ENCODE measurements around the gene HMG20B. TPM values are rescaled to one million over a fixed set of nuclear protein-coding genes. Genes with fewer than 3 reads are reported as not detected.
"Not testable (repeated sequence)": the region's sequence is repeated elsewhere in the genome, so short reads cannot be mapped to it uniquely, and the experiment has no call there.

Gene HMG20B
- total RNA-seq, 1 donor from 2014 or later: 55.1 TPM

DNA sequence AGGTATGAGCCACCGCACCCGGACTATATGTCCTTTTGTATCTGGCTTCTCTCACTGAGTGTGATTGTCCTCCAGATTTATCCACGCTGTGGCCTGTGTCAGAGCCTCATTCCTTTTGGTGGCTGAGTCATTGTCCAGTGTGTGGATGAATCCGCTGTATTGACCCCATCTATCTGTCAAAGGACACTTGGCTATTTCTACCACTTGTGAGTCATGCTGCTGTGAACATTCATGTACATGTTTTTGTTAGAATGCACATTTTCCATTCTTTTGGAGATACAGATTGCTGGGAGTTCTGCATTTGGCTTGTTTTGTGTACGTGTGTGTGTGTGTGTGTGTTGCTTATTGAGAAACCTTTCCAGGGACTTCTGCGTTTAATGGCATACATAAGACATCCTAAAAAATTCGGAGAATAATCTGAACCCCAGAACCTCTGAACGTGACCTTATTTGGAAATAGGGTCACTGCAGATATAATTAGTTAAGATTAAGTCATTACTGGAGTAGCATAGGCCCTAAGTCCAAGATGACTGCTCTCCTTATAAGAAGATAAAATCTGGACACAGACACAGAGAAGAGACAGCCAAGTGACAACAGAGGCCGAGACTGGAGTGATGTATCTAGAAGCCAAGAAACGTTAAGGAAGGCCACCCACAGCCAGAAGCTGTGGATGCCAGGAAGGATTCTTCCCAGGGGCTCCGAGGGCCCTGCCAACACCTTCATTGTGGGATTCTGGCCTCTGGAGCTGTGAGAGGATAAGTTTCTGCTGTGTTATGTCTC is 7.6 kb downstream of the HMG20B start:
- DNase-seq (ENCODE audit: low spot score): no peak

DNA sequence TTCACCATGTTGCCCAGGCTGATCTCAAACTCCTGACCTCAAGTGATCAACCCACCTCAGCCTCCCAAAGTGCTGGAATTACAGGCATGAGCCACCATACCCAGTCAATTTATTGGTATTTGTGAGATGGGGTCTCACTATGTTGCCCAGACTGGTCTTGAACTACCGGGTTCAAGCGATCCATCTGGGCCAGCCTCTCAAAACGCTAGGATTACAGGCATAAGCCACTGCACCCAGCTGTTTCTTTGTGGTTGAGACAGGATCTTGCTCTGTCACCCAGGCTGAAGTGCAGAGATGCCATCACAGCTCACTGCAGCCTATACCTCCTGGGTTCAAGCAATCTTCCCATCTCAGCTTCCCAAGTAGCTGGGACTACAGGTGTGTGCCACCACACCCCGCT is 9.0 kb downstream of the HMG20B start:
- DNase-seq (ENCODE audit: low spot score): not testable (repeated sequence)

DNA sequence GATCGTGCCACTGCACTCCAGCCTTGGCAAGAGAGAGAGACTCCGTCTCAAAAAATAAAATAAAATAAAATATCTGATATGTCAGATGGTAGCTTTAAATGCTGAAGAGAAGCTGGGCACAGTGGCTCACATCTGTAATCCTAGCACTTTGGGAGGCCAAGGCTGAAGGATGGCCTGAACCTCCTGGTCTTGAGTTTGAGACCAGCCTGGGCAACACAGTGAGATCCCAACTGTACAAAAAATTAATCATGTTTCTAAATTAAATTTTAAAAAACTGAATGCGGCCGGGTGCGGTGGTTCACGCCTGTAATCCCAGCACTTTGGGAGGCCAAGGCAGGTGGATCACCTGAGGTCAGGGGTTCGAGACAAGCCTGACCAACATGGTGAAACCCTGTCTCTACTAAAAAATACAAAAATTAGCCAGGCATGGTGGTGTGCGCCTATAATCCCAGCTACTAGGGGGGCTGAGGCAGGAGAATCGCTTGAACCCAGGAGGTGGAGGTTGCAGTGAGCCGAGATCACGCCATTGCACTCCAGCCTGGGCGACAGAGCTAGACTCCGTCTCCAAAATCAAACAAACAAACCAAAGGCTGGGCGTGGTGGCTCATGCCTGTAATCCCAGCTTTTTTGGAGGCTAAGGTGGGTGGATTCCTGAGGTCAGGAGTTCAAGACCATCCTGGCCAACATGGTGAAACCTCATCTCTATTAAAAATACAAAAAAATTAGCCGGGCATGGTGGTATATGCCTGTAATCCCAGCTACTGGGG is 11.5 kb downstream of the HMG20B start:
- not testable (repeated sequence) for DNase-seq (ENCODE audit: low spot score)

DNA sequence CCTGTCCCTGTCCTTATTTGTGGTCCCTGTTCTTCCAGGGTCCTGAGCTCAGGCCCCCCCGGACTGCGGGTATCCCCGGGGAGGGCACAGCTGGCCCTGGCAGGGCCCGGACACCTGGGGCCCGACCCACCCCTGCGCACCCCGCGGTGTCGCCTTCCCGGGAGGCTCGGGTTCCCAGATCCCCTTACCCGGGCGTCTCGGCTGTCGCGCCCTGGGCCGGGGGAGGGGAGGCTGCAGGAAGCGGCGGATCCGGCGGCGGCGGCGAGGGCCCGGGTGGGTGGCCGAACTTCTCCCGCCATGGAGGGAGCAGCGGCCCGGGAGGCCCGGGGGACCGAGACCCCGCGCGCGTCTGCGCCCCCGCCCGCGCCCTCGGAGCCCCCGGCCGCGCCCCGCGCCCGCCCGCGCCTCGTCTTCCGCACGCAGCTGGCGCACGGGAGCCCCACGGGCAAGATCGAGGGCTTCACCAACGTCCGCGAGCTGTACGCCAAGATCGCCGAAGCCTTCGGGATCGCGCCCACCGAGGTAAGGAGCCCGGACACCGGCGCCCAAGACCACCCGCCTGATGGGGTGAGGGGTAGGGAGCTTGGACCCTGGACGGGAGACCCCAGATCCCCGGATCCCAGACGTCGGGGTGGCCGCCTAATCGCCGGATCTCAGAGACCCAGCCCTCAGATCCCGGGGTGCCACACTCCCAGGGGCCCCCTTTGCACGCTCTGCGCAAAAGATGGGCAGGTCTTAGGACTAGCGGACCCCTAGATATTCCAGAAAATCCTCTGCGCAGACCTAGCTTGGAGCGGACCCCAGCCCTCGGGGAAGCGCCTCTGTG is 12.8 kb downstream of the HMG20B start, which contains the start of gene GIPC3:
Gene GIPC3 (plus strand): TSS at position 178 of the 826 bp plus-strand sequence. CDS start 120 bp downstream, at position 298.
- no peak for DNase-seq (ENCODE audit: low spot score)

DNA sequence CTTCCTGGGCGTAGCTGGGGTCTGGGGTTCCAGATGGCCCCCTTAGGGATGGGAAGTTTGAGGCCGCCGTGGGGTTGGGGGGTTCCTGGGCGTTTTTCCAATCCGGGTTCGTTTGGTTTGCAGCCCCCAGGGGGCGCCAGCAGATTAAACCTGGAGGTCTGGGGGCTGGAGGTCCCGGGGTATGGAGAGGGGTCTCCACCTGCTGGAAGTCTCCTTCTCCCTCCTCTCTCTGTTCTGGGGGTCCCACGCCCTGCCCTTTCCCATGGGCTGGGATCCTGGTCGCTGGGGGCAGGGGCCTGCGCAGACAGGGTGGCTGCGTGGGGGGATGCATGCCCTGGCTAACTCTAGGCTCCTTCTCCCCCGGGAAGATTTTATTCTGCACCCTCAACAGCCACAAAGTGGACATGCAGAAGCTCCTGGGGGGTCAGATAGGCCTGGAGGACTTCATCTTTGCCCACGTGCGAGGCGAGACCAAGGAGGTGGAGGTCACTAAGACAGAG is 13.4 kb downstream of the HMG20B start:
- DNase-seq (ENCODE audit: low spot score): no peak

DNA sequence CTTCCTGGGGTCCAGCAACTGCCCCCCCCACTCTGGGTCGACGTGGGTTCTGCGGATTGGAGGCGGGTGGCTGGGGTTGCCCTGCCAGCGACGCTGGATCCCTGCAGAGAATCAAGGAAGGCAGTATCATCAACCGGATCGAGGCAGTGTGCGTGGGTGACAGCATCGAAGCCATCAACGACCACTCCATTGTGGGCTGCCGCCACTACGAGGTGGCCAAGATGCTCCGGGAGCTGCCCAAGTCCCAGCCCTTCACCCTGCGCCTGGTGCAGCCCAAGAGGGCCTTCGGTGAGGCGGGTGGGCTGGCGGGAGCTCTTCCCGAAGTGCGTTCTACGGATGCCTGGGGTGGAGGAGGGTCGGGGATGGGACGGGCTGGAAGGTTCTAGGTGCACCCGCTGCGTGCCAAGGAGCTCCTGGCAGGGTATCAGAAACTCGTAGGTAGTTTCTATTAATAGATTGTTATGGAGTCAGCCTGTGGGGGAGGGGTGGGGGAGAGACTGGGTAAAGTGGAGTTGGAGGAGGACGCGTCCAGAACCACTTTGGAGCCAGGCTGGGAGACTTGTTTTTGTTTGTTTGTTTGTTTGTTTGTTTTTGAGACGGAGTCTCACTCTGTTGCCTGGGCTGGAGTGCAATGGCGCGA is 14.1 kb downstream of the HMG20B start:
- DNase-seq (ENCODE audit: low spot score): no peak

DNA sequence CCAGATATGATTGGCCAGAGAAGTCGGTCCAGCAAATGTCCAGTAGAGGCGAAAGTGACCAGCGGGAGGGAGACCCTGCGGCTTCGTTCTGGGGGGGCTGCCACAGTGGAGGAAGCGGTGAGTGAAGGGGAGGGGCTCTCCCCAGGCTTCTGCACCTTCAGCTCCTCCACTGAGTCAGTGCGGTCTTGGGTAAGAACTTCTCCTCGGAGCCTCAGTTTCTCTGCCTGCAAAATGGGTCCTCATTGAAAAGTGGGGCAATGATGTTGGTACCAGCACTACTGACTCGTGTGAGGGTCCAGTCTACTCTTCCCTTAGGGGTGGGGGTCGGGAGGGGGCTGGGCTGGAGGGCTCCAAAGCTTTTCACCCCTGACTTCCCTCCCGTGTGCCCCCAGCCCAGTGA is 16.7 kb downstream of the HMG20B start:
- no peak for DNase-seq (ENCODE audit: low spot score)

DNA sequence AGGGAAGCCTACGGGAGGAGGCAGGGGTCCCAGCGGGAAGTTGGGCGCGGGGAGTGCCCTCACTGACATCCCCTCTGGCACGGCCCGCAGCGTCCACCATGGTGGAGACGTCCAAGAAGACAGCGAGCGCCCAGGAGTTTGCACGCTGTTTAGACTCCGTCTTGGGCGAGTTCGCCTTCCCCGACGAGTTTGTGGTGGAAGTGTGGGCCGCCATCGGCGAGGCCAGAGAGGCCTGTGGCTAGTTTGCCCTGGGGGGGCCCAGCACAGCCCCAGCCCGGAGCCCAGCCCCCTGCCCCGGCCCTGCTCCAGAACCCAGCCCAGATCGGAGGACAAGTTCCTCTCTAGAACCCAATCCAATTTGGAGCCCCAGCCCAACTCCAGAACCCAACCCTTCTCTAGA is 17.2 kb downstream of the HMG20B start:
- no peak for DNase-seq (ENCODE audit: low spot score)

DNA sequence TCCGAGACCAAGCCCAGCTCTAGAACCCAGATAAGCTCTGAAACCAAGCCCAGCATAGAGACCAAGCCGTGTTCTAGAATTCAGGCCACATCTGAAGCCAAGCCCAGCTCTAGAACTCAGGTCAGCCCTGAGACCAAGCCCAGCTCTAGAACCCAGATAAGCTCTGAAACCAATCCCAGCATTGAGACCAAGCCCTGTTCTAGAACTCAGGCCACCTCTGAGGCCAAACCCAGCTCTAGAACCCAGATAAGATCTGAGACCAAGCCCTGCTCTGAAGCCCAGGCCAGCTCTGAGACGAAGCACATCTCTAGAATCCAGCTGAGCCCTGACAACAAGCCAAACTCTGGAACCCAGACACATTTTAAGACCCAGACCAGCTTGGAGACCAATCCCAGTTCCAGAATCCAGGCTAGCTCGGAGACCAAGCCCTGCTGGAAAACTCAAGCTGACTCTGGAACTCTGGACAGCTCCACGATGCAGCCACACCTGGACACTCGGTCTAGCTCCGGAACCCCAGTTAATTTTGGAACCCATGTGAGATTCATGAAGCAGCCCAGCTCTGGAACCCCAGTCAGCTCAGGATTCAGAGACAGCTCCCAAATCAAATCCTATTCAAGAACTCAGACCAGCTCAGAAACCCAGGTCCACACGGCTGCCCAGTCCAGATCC is 18.4 kb downstream of the HMG20B start:
- no peak for DNase-seq (ENCODE audit: low spot score)

DNA sequence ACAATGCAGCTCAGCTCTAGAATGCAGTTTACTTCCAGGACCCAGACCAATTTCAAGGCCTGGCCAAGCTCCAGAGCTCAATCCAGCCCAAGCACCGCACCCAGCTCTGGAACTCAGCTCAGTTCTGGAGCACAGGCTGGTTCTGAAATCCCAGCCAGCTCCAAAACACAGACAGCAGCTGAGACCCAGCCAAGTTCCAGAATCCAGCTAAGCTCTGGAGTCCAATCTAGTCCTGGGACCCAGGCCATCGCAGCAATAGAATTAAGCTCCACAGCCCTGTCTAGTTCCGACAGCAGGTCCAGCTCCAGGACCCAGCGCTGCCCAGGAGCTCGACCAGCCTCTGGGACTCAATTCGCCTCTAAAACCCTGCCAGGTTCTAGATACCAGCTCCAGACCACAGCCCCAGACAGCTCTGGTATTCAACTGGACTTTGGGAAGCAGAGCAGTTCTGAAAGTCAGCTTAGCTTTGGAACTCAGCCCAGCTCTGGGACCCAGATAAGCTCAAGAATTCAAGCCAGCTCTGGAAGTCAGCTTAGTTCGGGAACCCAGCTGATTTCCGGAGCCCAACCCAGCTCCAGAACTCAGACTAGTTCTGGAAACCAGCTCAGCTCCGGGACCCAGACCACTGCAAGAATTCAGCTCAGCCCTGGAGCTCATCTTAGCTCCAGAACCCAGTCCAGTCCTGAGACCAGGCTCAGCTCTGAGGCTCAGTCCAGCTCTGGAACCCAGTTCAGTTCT is 19.3 kb downstream of the HMG20B start:
- DNase-seq (ENCODE audit: low spot score): no peak

DNA sequence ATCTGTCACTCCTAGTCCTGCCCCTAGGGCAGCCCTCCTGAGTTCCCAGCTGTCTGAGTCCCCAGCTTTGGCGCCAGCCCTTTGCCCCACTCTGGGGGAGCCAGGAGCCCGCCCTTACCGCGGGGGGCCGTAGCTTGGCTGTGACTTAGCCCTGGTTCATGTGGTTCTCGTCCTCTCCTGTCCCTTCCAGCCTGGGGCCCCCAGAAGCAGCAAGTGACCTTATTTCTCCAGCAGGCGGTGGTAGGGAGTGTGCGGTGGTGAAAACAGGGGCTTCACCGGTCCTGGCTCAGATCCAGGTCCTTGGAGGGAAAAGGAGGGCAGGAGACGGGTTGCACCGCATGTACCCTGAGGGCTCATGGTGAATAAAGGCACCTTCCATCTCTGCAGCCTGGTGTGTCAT is 20.4 kb downstream of the HMG20B start:
- no peak for DNase-seq (ENCODE audit: low spot score)

DNA sequence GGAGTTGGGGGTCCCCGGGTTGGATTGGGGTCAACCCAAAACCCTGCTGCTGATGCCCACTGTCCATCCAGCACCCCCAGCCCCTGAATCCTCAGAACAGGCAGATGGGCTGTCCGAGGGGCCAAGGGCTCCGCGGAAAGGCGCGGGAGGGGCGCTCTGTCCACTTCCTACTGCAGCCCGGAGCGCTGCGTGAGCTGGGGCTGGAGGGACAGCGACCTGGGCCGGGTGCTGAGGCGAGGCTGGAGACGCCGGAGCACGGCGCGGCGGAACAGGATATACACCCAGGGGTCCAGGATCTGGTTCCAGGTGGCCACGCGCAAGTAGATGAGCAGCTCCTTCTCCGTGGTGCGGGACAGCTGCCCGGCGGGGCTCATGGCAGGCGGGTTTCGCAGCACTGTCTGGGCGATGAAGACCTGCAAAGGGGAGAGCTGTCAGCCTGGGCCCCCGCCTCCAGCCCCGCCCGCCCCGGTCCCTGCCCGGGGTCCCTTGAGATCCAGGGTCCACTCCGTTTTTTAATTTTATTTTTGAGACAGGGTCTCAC is 22.8 kb downstream of the HMG20B start:
- no peak for DNase-seq (ENCODE audit: low spot score)

DNA sequence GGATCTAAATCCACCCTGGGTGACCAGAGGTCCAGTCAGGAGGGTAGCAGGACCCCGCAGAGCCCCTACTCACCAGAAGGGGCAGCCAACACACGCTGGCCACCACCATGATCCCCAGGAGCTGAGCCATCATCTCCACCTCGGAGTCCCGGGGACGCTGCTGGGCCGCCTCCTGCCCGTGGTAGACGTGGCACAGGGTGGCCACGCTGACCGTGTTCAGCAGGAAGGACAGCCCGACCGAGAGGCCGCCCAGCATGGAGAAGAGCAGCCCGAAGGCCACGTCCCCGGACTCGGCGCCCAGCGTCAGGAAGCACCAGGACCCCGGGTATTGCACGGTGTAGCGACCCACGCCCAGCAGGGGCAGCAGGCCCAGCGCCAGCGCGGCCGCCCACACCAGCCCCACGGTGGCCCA is 27.0 kb downstream of the HMG20B start:
- DNase-seq (ENCODE audit: low spot score): no peak

DNA sequence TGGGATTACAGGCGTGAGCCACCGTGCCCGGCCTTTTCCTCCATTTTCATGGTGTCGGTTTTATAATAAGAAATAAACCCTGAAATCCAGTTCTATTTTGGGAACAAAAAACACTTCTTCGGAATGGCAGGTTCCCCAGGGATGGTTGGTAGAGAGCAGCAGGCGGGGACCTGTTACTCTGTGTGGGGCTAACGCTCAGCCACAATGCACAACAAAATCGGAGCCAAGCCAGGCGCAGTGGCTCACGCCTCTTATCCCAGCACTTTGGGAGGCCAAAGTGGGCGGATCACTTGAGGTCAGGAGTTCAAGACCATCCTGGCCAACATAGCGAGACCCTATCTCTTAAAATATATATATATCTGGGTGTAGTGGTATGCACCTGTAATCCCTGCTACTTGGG is 28.3 kb downstream of the HMG20B start:
- DNase-seq (ENCODE audit: low spot score): no peak

DNA sequence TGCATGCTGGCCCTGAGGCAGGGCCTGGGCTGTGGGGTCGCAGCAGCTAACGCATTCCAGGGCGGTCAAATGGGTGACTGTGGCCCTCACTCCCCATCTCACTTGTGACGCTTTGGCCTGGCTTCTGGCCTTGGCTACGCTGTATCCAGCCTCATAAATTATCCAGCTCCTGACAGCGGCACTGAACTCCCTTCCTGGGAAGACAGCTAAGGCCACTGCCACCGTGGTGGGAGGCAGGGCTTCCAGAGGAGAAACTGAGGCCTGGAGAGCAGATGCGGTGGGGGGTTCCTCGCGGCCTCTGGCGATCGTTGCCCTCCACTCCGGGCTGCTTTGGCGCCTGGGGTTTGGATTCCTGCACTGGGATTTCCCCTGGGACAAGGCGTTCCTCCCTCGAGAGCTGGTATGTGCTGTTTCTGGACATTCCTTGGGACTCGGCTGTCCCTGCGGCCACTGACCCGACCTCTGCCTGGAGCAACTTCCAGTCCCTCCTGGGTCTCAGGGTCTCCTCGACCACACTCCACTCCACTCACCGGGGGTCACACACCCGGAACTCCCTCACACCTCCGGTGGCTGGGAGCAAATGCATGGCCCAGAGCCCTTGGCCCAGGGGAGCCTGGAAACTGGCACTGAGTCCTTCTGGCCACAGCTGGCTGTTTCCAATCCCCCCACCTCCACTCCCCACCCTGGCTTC is 30.5 kb downstream of the HMG20B start:
- no peak for DNase-seq (ENCODE audit: low spot score)

DNA sequence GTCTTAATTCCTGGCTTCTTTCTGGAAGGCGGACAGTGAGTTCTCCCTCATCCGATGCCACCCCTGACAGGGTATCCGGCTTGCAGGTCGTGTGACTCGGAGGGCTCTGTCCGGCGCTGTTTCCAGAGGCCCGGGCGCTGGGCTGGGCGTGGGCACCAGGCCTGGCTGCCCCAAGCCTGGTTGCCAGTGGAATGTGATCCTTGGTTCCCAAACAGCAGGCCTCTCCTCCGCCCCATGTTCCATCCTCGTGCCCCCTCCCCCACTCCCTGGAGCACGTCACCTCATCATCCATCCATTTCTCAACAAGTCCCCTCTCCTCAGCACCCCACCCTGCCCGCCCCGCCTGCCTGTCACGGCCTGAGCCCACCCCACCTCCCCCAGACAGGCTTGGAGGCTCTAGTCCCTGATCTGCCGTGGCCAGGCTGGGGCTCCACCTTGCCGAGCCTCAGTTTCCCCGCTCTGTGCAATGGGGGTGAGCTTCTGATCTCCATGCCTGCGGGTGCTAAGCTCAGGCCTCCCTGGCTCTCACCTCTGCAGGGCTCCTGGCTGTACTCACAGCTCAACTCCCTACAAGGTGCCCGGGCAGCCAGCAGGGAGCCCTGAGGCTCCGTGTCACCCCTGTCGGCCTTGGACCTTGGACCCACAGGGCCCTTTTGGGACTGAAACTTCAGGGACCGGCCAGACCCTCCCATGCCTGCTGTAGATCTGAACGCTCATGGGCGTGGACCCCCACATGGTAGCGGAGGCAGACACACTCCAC is 31.7 kb downstream of the HMG20B start:
- no peak for DNase-seq (ENCODE audit: low spot score)

DNA sequence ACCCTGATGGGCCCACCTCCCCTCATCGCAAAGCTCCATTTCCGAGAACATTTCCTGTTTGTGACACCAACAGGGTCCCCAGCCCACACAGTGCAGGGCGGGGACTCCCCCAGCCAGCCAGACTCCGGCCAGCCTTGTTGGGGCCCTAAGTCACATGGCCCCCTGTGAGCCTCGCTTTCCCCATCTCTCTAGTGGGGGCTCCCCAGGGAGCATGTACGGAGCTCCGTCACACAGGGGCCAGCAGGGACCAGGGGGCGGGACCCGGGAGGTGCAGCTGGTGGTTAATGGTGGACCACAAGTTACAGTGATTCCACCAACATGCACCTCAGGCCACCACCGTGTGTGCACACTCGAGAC is 32.2 kb downstream of the HMG20B start:
- no peak for DNase-seq (ENCODE audit: low spot score)

DNA sequence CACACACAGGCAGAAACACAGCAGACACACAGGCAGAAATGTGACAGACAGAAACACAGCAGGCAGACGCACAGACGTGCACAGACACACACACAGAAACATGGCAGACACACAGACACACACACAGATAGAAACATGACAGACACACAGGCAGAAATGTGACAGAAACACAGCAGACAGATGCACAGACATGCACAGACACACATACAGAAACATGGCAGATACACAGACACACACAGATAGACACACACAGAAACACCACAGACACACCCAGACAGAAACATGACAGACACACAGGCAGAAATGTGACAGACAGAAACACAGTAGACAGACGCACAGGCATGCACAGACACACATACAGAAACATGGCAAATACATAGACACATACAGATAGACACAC is 32.6 kb downstream of the HMG20B start:
- no peak for DNase-seq (ENCODE audit: low spot score)

Data from mesenteric fat pad (tissue), 1 donor.